OCI-M2 (cell line): Measurements from ENCODE around the gene ERCC2.

ENCODE experiments used
- DNase-seq: peaks from one replicate; lab custom pipeline; 2025; ENCODE audit not compliant: unreplicated experiment; lab: John Stamatoyannopoulos, UW

ERCC2 gene

GRCh38 chr19:45355910-45356309 is 14.5 kb downstream of the ERCC2 start:
- no peak for DNase-seq

GRCh38 chr19:45355402-45355801 is 15.0 kb downstream of the ERCC2 start:
- no peak for DNase-seq

GRCh38 chr19:45354241-45354842 is 16.0 kb downstream of the ERCC2 start:
- DNase-seq = no peak

- DNase-seq = no peak
Observed at GRCh38 chr19:45352914-45353796, 17.2 kb downstream of the ERCC2 start.

GRCh38 chr19:45352471-45352870 is 17.9 kb downstream of the ERCC2 start:
- DNase-seq = no peak

GRCh38 chr19:45352062-45352461 is 18.3 kb downstream of the ERCC2 start:
- DNase-seq = no peak

- DNase-seq = no peak
Observed at GRCh38 chr19:45351401-45351952, 18.9 kb downstream of the ERCC2 start.

GRCh38 chr19:45350477-45351058 is 19.8 kb downstream of the ERCC2 start:
- DNase-seq = no peak

GRCh38 chr19:45349430-45349941 is 20.9 kb downstream of the ERCC2 start:
- no peak for DNase-seq

- no peak for DNase-seq
Observed at GRCh38 chr19:45349126-45349415, 21.3 kb downstream of the ERCC2 start.

- DNase-seq = no peak
Observed at GRCh38 chr19:45348367-45349125, 21.8 kb downstream of the ERCC2 start.

GRCh38 chr19:45347570-45348366 is 22.6 kb downstream of the ERCC2 start:
- DNase-seq = no peak

GRCh38 chr19:45346449-45346848 is 23.9 kb downstream of the ERCC2 start:
- no peak for DNase-seq

- DNase-seq = no peak
Observed at GRCh38 chr19:45345506-45345860, 24.9 kb downstream of the ERCC2 start.

- DNase-seq = no peak
Observed at GRCh38 chr19:45344621-45345505, 25.5 kb downstream of the ERCC2 start.

- DNase-seq = no peak
Observed at GRCh38 chr19:45342911-45343310, 27.5 kb downstream of the ERCC2 start.

- DNase-seq = no peak
Observed at GRCh38 chr19:45340899-45341453, 29.4 kb downstream of the ERCC2 start.

- no peak for DNase-seq
Observed at GRCh38 chr19:45340232-45340898, 30.0 kb downstream of the ERCC2 start, which contains the start of gene KLC3. Gene KLC3 (plus strand): TSS chr19:45340750. CDS start chr19:45345542, 4,792 bp downstream.
